ENCODE data around the gene METTL23. TPM values are rescaled to one million over a fixed set of nuclear protein-coding genes. Genes with fewer than 3 reads are reported as not detected.

Gene METTL23
- polyA plus RNA-seq, 1 donor (not counting 4 experiments of a cell fraction or from before 2014, with no cell fraction given) = 48.3 TPM

DNA sequence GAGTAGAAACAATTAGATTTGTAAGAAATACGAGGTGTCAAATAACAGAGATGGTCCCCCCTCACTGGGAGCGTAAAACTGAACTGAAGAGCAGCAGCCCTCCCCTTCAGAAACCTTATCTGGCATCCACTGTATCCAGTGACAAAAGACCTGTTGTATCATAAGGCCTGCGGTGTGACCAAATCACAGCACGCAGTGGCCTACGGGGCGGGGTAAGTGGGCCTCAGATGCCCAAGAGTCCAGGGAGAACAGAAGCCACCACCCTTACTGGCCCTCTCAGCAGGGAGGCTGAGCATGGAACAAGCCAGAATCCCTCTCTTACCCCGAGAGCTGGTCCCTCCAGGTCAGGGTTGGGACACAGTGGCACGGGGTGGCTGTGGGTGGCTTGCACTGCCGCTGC, 5.7 kb upstream of the METTL23 start:
- Histone ChIP-seq H3K27me3 (ENCODE audit: control insufficient read depth, extremely low read depth, insufficient read depth, low read length) (no peaks in the 10 kb centered on the region), H3K4me1 (ENCODE audit: control insufficient read depth, extremely low read depth, insufficient read depth, low read length) (peaks cover 13% of the 10 kb centered on the region), H3K4me3 (ENCODE audit: control insufficient read depth in 2 of 3, extremely low read depth in 1 of 3, insufficient read depth in 2 of 3, low read depth in 1 of 3, low read length in 3 of 3) (no peak overlapping the region), H3K36me3 (ENCODE audit: control insufficient read depth in 2 of 2, extremely low read depth in 1 of 2, insufficient read depth in 2 of 2, low read length in 2 of 2) (peaks cover 49 to 55% of the 10 kb centered on the region in 2 experiments), H3K79me2 (ENCODE audit: control insufficient read depth, insufficient read depth, low read length) (peaks cover 47% of the 10 kb centered on the region), H3K4me2 (ENCODE audit: control insufficient read depth, extremely low read depth, insufficient read depth, low read depth, low read length) (no peak overlapping the region), H3K9me3 (ENCODE audit: control insufficient read depth, low read depth, low read length) (no peaks in the 10 kb centered on the region), H3K27ac (ENCODE audit: control insufficient read depth, insufficient read depth, low read length) (no peak overlapping the region), H4K20me1 (ENCODE audit: control insufficient read depth, extremely low read depth, insufficient read depth, low read length) (peaks cover 2% of the 10 kb centered on the region), H2AFZ (ENCODE audit: control insufficient read depth, low read length) (no peak overlapping the region), H3K9ac (ENCODE audit: control insufficient read depth, extremely low read depth, insufficient read depth, low read length) (no peak overlapping the region), H3K9me1 (ENCODE audit: control insufficient read depth, extremely low read depth, insufficient read depth, low read length) (no peaks in the 10 kb centered on the region)
- TF ChIP-seq EZH2 (IDR thresholded peaks at IDR 0.05; ENCODE audit: low read length) = no peak
- TF ChIP-seq, protein P1, sequence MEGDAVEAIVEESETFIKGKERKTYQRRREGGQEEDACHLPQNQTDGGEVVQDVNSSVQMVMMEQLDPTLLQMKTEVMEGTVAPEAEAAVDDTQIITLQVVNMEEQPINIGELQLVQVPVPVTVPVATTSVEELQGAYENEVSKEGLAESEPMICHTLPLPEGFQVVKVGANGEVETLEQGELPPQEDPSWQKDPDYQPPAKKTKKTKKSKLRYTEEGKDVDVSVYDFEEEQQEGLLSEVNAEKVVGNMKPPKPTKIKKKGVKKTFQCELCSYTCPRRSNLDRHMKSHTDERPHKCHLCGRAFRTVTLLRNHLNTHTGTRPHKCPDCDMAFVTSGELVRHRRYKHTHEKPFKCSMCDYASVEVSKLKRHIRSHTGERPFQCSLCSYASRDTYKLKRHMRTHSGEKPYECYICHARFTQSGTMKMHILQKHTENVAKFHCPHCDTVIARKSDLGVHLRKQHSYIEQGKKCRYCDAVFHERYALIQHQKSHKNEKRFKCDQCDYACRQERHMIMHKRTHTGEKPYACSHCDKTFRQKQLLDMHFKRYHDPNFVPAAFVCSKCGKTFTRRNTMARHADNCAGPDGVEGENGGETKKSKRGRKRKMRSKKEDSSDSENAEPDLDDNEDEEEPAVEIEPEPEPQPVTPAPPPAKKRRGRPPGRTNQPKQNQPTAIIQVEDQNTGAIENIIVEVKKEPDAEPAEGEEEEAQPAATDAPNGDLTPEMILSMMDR (optimal IDR thresholded peaks at IDR 0.05 in 1 of 3, IDR thresholded peaks at IDR 0.05 in 1 of 3, conservative IDR thresholded peaks at IDR 0.05 in 1 of 3; ENCODE audit: extremely low read depth in 1 of 3, insufficient read depth in 2 of 3, low read length in 3 of 3) = no peak
- dilution Hi-C loops (cut with MboI; ENCODE audit: extremely low pct_ligation_motif_present, low sequenced_read_pairs) = no loop called here
- no peak for FAIRE-seq
- DNase-seq (ENCODE audit: low read depth, low spot score) = no peak

DNA sequence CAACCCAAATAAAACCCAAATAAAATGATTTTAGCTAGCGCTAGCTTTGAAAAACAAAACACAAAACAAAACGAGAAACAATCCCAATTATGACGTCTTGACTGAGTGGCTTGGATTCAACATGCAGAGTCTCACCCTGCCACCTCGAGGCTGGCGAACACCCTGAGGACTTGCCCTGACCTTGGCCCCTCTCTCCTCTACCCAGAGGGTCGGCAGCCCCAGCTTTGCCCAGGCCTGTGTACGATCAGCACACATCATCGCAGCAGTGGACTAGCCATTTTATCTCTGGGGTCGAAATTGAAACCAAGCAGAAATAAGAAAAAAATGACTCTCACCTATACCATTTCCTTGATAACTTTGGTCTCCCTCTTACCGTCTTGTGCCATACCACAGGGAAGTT, 5.2 kb upstream of the METTL23 start:
- Histone ChIP-seq H3K27ac (ENCODE audit: control insufficient read depth, insufficient read depth, low read length) (no peak overlapping the region), H4K20me1 (ENCODE audit: control insufficient read depth, extremely low read depth, insufficient read depth, low read length) (peaks cover 2% of the 10 kb centered on the region), H3K9me1 (ENCODE audit: control insufficient read depth, extremely low read depth, insufficient read depth, low read length) (no peaks in the 10 kb centered on the region), H3K36me3 (ENCODE audit: control insufficient read depth in 2 of 2, extremely low read depth in 1 of 2, insufficient read depth in 2 of 2, low read length in 2 of 2) (peaks cover 45 to 55% of the 10 kb centered on the region in 2 experiments), H3K27me3 (ENCODE audit: control insufficient read depth, extremely low read depth, insufficient read depth, low read length) (no peaks in the 10 kb centered on the region), H3K79me2 (ENCODE audit: control insufficient read depth, insufficient read depth, low read length) (peaks cover 48% of the 10 kb centered on the region), H3K4me3 (ENCODE audit: control insufficient read depth in 2 of 3, extremely low read depth in 1 of 3, insufficient read depth in 2 of 3, low read depth in 1 of 3, low read length in 3 of 3) (no peak overlapping the region), H3K9ac (ENCODE audit: control insufficient read depth, extremely low read depth, insufficient read depth, low read length) (no peak overlapping the region), H3K4me1 (ENCODE audit: control insufficient read depth, extremely low read depth, insufficient read depth, low read length) (peaks cover 12% of the 10 kb centered on the region), H3K4me2 (ENCODE audit: control insufficient read depth, extremely low read depth, insufficient read depth, low read depth, low read length) (no peak overlapping the region), H2AFZ (ENCODE audit: control insufficient read depth, low read length) (no peak overlapping the region), H3K9me3 (ENCODE audit: control insufficient read depth, low read depth, low read length) (no peaks in the 10 kb centered on the region)
- dilution Hi-C loops (cut with MboI; ENCODE audit: extremely low pct_ligation_motif_present, low sequenced_read_pairs) = no loop called here
- DNase-seq (ENCODE audit: low read depth, low spot score) (no peak), FAIRE-seq (no peak)
- no peak for TF ChIP-seq EZH2 (IDR thresholded peaks at IDR 0.05; ENCODE audit: low read length)
- TF ChIP-seq, protein P1 (optimal IDR thresholded peaks at IDR 0.05 in 1 of 3, IDR thresholded peaks at IDR 0.05 in 1 of 3, conservative IDR thresholded peaks at IDR 0.05 in 1 of 3; ENCODE audit: extremely low read depth in 1 of 3, insufficient read depth in 2 of 3, low read length in 3 of 3) = no peak
